ENCODE data around the gene ABI3. TPM values are rescaled to one million over a fixed set of nuclear protein-coding genes. Genes with fewer than 3 reads are reported as not detected.

ABI3 gene
- total RNA-seq, 2 donors from 2014 or later, result 3.0 to 9.0 TPM

GRCh38 chr17:49252148-49252695 is 41.7 kb downstream of the ABI3 start:
- H3K9me3 ChIP-seq, result no peaks in the 10 kb centered on the region
- no peaks in the 10 kb centered on the region for H3K36me3 ChIP-seq
- H3K4me1 ChIP-seq (replicated peaks), result no peaks in the 10 kb centered on the region
- no peak for DNase-seq (ENCODE audit: low spot score)
- 91% methylated on average over 6 of the region's 6 CpGs for WGBS
- no peaks in the 10 kb centered on the region for H3K27me3 ChIP-seq (replicated peaks; ENCODE audit: insufficient read depth)
- TF ChIP-seq POLR2A (IDR thresholded peaks at IDR 0.05) (no peak), CTCF (IDR thresholded peaks at IDR 0.05) (no peak), POLR2AphosphoS5 (IDR thresholded peaks at IDR 0.05) (no peak)
- intact Hi-C loops (cut with DNase I), result no loop called here
- H3K4me3 ChIP-seq, result no peak overlapping the region
- no peak overlapping the region for H3K27ac ChIP-seq

GRCh38 chr17:49254066-49254465 is 43.6 kb downstream of the ABI3 start:
- H3K36me3 ChIP-seq, result no peaks in the 10 kb centered on the region
- intact Hi-C loops (cut with DNase I), result no loop called here
- no peak for DNase-seq (ENCODE audit: low spot score)
- H3K9me3 ChIP-seq, result no peaks in the 10 kb centered on the region
- TF ChIP-seq POLR2A (IDR thresholded peaks at IDR 0.05) (no peak), CTCF (IDR thresholded peaks at IDR 0.05) (no peak), POLR2AphosphoS5 (IDR thresholded peaks at IDR 0.05) (no peak)
- no peaks in the 10 kb centered on the region for H3K4me1 ChIP-seq (replicated peaks)
- H3K27ac ChIP-seq, result peak overlapping the region in 1 of 2 donors; percentile 11
- no peaks in the 10 kb centered on the region for H3K27me3 ChIP-seq (replicated peaks; ENCODE audit: insufficient read depth)
- WGBS, result 61% methylated on average over 4 of the region's 4 CpGs
- H3K4me3 ChIP-seq, result no peak overlapping the region

GRCh38 chr17:49255125-49255524 is 44.6 kb downstream of the ABI3 start:
- Histone ChIP-seq H3K27ac (no peak overlapping the region), H3K27me3 (replicated peaks; ENCODE audit: insufficient read depth) (no peaks in the 10 kb centered on the region), H3K36me3 (no peaks in the 10 kb centered on the region), H3K4me3 (no peak overlapping the region), H3K9me3 (no peaks in the 10 kb centered on the region), H3K4me1 (replicated peaks) (no peaks in the 10 kb centered on the region)
- TF ChIP-seq POLR2AphosphoS5 (IDR thresholded peaks at IDR 0.05) (no peak), CTCF (IDR thresholded peaks at IDR 0.05) (no peak), POLR2A (IDR thresholded peaks at IDR 0.05) (no peak)
- DNase-seq (ENCODE audit: low spot score), result no peak
- intact Hi-C loops (cut with DNase I), result no loop called here
- WGBS, result 69% methylated on average over 5 of the region's 5 CpGs

GRCh38 chr17:49258394-49258793 is 47.9 kb downstream of the ABI3 start:
- DNase-seq (ENCODE audit: low spot score), result no peak
- H3K9me3 ChIP-seq, result no peaks in the 10 kb centered on the region
- WGBS, result 96% methylated on average over 3 of the region's 3 CpGs
- no peak overlapping the region for H3K4me3 ChIP-seq
- H3K4me1 ChIP-seq (replicated peaks), result no peaks in the 10 kb centered on the region
- TF ChIP-seq POLR2AphosphoS5 (IDR thresholded peaks at IDR 0.05) (no peak), CTCF (IDR thresholded peaks at IDR 0.05) (no peak), POLR2A (IDR thresholded peaks at IDR 0.05) (no peak)
- no peak overlapping the region for H3K27ac ChIP-seq
- no peaks in the 10 kb centered on the region for H3K36me3 ChIP-seq
- intact Hi-C loops (cut with DNase I), result no loop called here
- H3K27me3 ChIP-seq (replicated peaks; ENCODE audit: insufficient read depth), result no peaks in the 10 kb centered on the region

GRCh38 chr17:49259663-49260010 is 49.1 kb downstream of the ABI3 start:
- H3K27ac ChIP-seq, result peak overlapping the region; percentile 51 to 60

More at GRCh38 chr17:49259663-49260010, 49.1 kb downstream of the ABI3 start:
- Histone ChIP-seq H3K36me3 (no peaks in the 10 kb centered on the region), H3K4me1 (replicated peaks) (no peaks in the 10 kb centered on the region), H3K4me3 (peak overlapping the region; percentile 36 to 54), H3K9me3 (no peaks in the 10 kb centered on the region), H3K27me3 (replicated peaks; ENCODE audit: insufficient read depth) (no peaks in the 10 kb centered on the region)
- intact Hi-C loops (cut with DNase I), result no loop called here
- WGBS, result 14% methylated on average over 10 of the region's 10 CpGs
- TF ChIP-seq POLR2A (IDR thresholded peaks at IDR 0.05) (no peak), CTCF (IDR thresholded peaks at IDR 0.05) (no peak), POLR2AphosphoS5 (IDR thresholded peaks at IDR 0.05) (no peak)
- DNase-seq (ENCODE audit: low spot score), result no peak
